NCI-H128 (cell line): ENCODE data around the gene PARD3.

Experiments
- DNase-seq: peaks from one replicate; lab custom pipeline; 2025; ENCODE audit not compliant: unreplicated experiment; lab: John Stamatoyannopoulos, UW

The PARD3 gene

GRCh38 chr10:34629084-34629483 is 186.0 kb downstream of the PARD3 start:
- no peak for DNase-seq

DNA sequence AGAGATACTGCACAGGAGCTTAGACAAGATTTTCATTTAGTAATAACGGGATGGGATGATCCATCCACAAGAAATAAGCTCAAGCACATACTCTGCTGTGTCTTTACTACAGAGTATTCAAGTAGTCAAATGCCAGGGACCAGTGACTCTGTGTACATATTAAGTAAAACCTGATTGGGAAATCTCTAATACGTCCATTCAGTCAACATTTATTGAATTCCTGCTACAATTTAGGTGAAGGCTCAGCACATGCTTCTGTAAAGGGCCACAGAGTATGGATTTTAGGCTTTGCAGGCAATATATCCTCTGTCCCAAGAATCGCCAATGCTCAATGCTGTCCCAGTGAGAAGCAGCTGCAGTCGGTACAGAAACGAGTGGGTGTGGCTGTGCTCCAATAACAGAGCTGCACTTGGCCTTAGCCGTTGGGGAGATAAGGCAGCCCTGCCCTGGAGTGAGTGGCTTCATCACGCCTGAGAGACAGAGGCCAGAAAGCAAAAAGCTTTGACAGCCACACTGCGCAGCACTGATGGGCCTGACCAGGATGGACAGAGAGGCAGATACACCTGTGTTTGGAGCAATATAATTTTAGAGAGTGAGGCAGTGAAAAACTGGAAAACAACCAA is 186.8 kb downstream of the PARD3 start:
- no peak for DNase-seq

DNA sequence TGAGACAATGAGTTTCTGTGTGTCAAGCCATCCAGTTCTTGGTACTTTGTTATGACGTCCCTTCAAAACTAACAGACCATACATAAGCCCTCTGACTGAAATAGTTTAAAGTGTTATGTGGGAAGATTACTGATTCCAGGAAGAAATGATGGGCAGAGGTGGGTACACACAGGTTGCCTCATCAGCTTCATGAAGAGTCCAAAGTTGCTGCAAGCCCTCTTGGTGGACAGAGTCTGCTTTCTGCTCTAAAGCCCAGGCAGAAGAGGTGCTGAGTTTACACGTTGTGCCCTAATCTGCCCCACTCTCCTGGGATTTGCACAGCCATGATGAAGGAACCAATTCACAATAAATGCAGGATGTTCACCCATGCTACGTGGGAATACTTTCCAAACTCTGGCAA is 187.4 kb downstream of the PARD3 start:
- DNase-seq, result no peak

DNA sequence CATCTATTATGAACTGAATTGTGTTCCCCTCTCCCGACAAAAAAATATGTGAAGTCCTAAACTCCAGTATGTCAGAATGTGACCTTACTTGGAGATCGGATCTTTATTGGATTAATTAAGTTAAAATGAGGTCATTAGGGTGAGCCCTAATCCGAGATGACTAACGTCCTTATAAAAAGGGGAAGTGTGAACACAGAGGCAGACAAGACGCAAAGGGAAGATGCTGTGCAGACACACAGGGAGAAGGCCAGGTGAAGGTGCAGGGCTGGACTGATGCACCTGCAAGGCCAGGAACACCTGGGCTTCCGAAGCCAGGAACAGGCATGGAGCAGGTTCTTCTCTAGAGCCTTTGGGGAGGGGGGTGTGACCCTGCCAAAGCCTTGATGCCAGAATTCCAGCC is 187.8 kb downstream of the PARD3 start:
- DNase-seq, result no peak

- no peak for DNase-seq
Measured at GRCh38 chr10:34626158-34626880, 188.8 kb downstream of the PARD3 start.

GRCh38 chr10:34624323-34625153 is 190.6 kb downstream of the PARD3 start:
- no peak for DNase-seq

DNA sequence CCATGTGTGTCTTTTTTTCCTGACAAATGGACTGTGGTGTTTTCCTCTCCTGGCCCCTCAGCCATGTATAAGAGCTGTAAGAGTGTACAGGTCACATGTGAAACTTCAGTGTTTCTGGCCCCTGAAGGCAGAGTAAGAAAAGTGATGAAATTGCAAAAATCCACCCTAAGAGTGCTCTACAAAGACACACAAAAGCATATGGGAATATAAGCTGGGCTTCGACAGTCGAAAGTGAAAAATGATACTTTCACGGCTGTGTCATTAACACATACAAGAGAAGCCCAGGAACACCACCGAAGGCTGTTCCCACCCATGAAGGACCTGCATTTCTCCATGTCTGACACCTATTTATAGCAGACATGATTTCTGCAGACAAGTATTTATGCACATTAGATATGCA is 192.2 kb downstream of the PARD3 start:
- no peak for DNase-seq

- DNase-seq, result no peak
Measured at GRCh38 chr10:34618611-34619010, 196.5 kb downstream of the PARD3 start.

GRCh38 chr10:34615770-34616169 is 199.3 kb downstream of the PARD3 start:
- no peak for DNase-seq

GRCh38 chr10:34613491-34613890 is 201.6 kb downstream of the PARD3 start:
- DNase-seq, result no peak

DNA sequence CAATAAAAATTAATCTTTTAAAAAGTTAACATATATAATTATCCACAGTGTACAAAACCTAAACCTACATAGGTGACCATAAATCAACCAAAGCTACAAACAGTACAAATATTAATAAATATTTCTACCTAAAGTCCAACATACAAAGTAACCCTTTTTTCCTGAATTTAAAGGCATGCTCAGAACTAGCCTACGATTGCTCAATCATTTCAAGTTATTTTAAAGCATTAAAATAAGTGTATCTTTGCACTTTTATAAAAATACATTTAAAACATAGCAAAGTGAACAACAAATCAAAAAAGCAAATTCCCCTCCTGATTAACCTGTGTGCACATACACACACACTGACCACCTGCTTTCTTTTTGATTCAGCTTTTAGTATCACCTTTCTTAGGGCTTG is 202.2 kb downstream of the PARD3 start:
- no peak for DNase-seq

- DNase-seq, result no peak
Measured at GRCh38 chr10:34612446-34612845, 202.7 kb downstream of the PARD3 start.

DNA sequence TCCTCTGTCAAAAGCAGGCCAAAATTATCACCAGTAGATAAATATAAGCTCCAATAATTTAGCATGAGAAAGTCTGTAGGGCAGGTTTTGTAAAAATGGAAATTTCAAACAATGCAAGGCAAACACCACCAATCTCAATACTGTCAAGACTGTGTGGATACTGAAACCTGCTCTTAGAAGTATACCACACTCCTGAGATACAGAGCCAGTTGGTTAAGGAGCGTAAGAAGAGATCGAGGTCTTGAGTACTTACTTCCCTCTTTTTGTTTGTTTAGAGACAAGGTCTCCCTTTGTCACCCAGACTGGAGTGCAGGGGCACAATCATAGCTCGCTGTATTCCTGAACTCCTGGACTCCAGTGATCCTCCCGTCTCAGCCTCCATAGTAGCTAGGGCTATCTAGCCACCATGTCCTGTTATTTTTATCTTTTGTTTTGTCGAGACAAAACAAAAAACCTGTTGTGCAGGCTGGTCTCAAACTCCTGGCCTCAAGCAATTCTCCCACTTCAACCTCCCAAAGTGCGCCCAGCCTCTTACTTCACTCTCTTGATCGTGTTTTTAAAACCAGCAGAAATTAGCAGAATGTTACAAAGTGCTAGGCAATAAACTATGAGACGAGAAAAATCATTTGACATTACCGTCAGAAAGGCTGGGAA is 205.7 kb downstream of the PARD3 start:
- DNase-seq, result no peak

GRCh38 chr10:34607894-34608293 is 207.2 kb downstream of the PARD3 start:
- DNase-seq, result no peak

GRCh38 chr10:34606890-34607289 is 208.2 kb downstream of the PARD3 start:
- DNase-seq, result no peak

GRCh38 chr10:34602478-34602877 is 212.6 kb downstream of the PARD3 start:
- DNase-seq, result no peak

DNA sequence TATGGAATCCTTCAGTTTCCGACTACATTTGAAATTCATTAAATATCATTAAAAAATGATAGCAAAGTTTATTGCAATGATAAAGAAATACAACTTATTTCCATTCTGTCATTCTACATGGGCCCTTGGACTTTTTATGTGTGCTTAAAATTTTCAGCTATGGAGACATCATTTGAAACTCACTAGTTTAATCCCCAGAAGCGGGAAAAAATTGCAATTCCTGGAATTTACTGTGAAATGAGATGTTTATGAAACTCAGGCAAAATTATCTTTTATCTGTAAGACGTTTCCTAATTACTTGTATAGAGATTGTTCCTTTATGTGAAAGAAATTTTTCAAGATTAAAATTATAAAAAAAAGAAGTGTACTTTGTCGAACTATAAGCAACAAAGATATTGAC is 213.4 kb downstream of the PARD3 start:
- no peak for DNase-seq

DNA sequence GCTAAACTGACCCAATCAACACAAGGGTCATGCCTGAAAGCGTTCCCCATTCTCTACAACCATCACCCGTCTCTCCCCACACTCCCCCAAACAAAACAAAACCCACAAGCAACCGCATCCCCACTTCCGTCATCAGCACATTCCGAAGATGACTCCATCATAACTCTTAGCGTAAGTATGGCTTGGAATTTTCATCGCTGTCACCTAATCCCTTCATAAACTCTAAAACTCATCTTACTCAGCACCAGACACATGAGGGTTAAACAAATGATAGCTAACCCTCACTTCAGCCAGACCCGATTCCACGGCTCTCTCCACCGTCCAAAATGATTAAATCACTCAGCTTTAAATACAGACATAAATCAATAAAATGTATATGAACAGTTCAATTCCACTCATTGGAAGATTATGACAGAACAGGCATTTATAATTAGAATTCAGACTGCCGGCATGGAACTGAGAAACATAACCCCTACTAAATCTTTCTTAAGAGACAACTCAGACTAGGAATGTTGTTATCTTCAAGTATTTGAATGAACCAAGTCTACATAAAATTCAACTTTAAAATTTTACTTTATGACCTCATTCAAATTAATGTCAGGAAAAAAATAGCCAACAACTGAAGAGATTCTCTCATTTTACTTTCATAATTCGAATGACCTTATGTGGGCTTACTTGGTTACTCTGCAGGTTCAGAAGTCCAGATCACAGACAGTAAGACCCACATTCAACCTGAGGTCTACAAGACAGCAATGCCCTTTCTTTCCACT is 215.9 kb downstream of the PARD3 start:
- no peak for DNase-seq

DNA sequence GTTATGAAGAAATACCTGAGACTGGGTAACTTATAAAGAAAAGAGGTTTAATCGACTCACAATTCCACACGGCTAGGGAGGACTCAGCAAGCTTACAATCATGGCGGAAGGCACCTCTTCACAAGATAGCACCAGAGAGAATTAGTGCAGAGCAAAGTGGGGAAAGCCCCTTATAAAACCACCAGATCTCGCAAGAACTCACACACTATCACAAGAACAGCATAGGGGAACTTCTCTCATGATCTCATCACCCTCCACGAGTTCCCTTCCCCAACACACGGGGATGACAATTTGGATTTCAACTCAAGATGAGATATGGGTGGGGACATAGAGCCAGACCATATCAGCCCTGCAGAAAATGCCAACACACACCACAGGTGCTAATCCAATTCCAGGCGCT is 218.7 kb downstream of the PARD3 start:
- no peak for DNase-seq

- DNase-seq, result no peak
Measured at GRCh38 chr10:34593930-34594329, 221.2 kb downstream of the PARD3 start.

DNA sequence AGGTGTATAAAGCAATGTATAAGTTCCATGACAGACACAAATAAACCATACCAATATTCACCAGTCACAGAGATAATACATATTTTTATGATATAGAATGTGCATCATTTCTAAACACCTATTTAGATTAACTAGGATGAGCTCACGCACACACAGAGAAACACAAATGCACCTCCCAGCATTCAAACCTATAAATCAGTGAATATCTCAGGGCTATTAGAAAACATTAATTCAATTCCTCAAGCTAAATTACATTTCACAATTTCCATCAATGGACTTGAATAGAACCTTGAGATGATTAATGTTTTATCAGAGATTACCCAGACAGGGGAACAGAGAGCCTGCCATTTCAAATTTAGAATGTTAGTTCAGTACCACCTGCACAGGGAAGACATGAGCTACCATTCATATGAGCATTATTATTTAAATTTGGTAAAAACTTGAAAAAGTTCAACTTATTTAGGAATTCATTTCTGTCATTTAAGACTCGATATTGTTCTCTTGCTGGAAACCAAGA is 221.7 kb downstream of the PARD3 start:
- no peak for DNase-seq
